ENCODE results near the gene PRKAG2.
A peak's percentile ranks its signal among the peaks of the same experiment; 100 is the strongest.
"Not testable (repeated sequence)": the region's sequence is repeated elsewhere in the genome, so short reads cannot be mapped to it uniquely, and the experiment has no call there.

PRKAG2 gene

DNA sequence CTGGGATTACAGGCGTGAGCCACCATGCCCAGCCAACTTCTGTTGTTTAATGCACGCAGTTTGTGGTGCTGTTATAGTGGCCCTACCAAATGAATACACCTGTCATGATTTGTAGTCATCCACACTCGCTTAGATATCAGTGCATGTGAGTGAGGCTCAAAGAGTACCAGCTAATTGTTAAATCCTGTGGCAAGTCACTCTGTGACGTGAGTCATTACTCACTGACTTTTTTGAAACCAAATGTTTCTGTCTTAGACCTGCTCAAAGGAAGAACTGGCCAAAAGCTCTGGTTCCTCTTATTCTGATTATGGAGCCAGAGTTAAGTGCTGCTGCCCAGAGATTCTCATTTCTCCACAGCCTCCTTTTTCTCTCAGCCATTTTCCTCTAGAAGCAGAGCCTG lies 109.4 kb downstream of the PRKAG2 start:
- no peak for DNase-seq (ENCODE audit: low spot score)

DNA sequence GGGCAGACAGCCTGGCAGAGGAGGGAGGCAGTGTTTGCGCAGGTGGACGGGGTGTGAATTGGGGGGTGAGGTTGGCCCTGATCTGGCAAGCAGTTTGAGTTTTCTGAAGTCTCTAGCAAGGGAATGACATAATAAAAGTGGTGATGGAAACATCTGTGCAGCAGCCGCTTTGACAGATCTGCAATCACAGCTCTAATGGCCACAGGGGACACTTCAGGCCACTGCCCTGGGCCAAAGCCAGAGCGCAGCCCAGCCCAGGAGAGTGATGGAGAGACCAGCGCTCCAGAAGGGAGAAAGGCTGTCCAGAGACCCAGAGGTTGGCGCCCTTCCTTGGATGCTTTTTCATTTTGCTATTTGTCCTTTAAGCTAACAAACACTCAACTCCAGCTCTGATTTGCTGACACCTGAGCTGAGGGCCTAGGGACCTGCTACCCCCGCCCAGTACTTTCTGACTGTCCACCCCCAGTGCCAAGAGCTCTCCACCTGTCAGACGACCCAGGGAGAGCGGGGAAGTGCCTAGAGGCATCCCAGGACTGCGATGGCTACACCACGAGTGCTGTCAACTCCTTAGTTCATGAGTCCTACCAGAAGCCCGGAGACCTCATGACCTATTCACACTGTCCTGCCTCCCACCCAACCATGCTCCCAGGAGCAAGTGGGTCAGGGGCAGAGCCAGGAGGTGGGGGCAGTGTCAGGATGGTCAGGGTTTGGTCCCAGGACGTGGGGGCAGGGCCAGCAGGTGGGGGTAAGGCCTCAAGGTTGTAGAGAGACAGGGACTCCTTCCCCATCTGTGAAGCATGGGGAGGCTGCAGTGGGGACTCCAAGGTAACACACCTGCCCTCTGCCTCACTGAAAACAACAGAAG lies 112.6 kb downstream of the PRKAG2 start:
- no peak for DNase-seq (ENCODE audit: low spot score)

GRCh38 chr7:151763420-151763984 lies 113.4 kb downstream of the PRKAG2 start:
- no peak for DNase-seq (ENCODE audit: low spot score)

DNA sequence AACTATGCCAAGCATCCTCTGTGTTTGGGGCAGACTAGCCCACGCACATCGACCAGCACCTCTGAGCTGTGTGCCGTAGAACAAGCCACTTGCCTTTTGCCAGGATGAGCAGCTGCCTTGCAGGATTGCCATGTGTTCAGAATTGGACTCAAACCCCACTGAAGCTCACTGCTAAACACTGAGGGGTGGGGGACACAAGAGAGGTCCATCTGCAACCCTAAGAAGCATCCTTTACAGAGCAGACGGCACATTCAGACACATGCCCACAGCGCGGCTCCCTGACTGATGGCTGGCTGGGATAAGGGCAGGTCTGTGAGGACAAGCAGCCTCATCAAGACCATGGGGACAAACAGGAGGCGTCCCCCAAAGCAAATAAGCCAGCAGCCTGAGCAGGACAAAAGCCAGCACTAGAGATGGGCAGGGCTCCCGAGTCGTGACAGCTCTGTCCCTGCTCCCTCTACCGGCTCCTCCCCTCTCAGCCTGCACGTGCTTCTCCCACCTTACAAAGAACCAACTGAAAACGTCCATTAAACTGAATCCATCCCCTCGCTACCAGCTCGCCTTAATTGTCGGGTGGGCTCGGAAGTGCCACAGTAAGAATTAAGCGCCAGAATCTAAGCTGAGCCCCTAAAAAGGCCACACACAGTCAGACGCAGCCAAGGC lies 114.2 kb downstream of the PRKAG2 start:
- DNase-seq (ENCODE audit: low spot score), result no peak

- no peak for DNase-seq (ENCODE audit: low spot score)
Observed at GRCh38 chr7:151761957-151762356, 115.0 kb downstream of the PRKAG2 start.

DNA sequence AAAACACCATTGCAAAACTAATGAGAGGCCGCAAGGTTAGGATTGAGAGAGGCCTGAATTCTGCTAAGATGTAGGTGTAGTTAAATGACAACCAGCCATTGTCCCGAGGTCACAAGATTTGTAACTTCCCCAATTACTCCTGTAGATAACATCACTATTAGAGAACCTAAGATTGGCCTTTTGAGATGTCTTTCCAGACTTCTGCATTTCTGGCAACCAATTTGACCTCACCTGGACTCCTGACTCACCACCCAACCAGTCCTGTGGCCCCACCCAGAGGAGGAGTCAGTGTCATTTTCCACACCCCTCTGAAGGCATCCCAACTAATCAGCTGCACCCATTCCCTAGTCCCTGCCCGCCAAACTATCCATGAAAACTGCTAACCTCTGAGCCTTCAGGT lies 115.7 kb downstream of the PRKAG2 start:
- no peak for DNase-seq (ENCODE audit: low spot score)

GRCh38 chr7:151759591-151760042 lies 117.3 kb downstream of the PRKAG2 start:
- DNase-seq (ENCODE audit: low spot score), result peak; percentile 89

DNA sequence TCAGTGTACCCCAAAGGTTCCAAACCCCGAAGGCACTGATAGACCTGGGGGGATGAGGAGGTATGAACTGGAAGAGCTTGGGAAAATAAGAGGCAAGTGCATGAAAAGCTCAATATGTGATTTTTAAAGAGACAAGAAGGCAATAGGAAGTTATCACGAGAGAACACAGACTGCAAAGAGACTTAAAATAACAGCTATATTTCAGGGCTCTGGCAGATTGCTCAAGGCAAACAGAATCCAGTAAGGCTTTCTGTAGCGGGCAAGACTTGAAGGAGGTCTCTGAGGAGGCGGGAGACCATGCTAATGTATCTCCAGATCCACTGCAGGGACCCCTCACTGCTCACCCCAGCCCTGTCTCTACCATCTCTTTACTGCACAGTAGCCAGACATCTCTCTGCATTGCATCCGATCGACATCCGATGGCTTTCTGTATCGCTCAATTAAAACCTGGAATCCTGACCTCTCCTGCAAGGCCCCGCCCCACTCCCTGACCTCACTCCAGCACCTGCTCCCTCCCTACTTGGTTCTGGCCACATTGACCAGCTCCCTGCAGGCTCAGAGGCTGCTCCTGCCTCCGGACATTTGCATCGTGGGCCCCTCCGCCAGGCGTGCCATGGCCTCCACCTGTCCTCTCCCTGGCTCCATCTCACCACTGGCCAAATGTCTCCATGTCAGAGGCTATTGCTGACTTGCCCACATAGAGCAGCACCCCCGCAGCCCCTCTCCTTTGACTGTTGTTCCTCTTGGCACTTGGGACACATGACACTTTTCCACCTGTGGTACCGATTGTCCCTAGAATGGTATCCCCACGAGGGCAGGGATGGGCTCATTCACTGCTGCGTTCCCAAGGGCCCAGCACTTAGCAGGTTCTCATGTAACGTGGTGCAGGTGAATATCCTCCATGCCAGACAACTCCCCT lies 118.0 kb downstream of the PRKAG2 start:
- DNase-seq (ENCODE audit: low spot score), result no peak

DNA sequence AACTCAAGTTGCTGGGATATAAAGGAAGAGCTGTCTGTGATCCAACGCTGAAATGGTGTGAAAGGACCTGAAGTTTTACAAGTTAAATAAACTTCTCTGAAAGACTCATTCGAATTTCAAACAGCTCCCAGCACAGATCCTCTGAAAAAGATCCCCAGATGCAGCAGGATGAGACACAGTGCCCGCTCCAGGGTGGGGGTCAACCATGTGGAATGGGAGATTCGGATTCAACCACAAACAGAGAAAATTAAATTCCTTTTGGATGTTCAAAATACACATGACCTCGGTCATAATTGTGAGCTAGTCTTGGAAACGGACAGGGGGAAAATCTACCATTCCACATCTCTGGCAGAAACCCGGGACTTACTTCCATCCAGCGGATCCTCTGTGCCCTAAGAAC lies 119.6 kb downstream of the PRKAG2 start:
- no peak for DNase-seq (ENCODE audit: low spot score)

GRCh38 chr7:151756866-151757265 lies 120.0 kb downstream of the PRKAG2 start:
- DNase-seq (ENCODE audit: low spot score), result no peak

GRCh38 chr7:151756076-151756731 lies 120.7 kb downstream of the PRKAG2 start:
- no peak for DNase-seq (ENCODE audit: low spot score)

- no peak for DNase-seq (ENCODE audit: low spot score)
Observed at GRCh38 chr7:151755131-151755801, 121.6 kb downstream of the PRKAG2 start.

- DNase-seq (ENCODE audit: low spot score), result no peak
Observed at GRCh38 chr7:151754688-151755130, 122.2 kb downstream of the PRKAG2 start.

DNA sequence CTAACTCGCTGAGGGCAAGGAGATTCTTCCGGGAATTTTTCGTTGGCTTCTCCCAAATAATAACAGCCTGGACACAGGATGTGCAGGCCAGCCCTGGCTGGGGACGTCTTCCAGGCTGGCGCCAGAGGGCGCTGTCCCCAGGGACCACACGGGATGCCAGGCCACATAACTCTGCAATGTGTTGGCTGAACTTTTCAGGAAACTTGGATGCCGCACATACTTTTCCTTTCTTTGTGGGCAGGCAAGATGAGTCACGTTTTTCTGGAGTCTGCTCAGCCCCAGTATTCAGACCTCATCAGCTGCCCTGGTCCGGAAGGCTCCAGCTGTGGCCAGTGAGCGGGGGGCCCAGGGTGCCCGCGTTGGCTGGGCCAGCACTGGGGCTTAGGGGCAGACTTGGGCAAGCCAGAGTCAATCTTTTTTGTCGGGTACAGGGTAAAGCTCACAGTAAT lies 122.7 kb downstream of the PRKAG2 start:
- DNase-seq (ENCODE audit: low spot score), result peak; percentile 88

GRCh38 chr7:151752816-151753595 lies 123.9 kb downstream of the PRKAG2 start:
- no peak for DNase-seq (ENCODE audit: low spot score)

- DNase-seq (ENCODE audit: low spot score), result no peak
Observed at GRCh38 chr7:151752037-151752436, 124.9 kb downstream of the PRKAG2 start.

DNA sequence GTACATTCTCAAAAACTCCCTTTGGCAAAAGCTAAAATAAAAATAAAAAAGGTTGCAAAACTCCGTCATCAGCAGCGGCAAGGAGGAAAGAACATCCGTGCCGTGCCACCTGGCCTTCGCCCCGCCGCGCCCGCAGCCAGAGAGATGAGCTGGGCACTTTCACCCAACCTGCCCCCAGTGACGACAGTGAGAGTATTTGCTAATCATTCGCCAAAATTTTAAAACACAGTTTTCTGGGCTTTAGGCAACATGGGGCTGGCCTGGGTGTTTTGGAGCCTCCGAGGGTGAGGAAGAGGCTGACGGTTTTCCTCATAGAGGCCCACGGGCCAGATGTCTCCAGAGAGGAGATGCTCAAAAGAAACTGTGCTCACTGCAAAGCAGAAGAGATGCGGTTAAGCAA lies 128.2 kb downstream of the PRKAG2 start:
- no peak for DNase-seq (ENCODE audit: low spot score)

GRCh38 chr7:151748021-151748420 lies 128.9 kb downstream of the PRKAG2 start:
- DNase-seq (ENCODE audit: low spot score), result not testable (repeated sequence)

DNA sequence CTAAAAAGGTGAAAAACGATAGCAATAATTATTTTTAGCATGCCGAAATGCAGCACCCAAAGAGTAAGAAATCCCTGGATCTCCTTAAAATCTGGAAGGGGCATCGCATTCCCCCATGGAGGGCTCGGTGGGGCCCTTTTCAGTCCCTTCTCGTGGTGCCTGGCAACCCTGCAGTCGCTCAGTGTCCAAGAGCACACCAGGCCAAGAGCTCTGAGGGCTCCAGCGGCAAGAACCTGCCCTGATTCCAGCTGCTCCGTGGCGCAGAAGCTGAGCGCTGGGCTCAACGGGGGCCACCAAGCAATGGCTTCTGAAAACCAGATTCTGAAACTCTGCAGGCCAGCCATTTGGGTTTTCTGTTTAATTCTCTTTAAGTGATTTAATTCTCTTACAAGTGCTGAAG lies 131.2 kb downstream of the PRKAG2 start:
- no peak for DNase-seq (ENCODE audit: low spot score)
